Stimulated activated naive B cell treated with anti-CD40 and anti-IgM and Interleukin-4, amounts not matched to agents 10 μg/mL and 1 μg/mL and 100 μg/mL, for 72 hours (primary cell): ENCODE data around the gene SCML1.
"Not testable (repeated sequence)": the region's sequence is repeated elsewhere in the genome, so short reads cannot be mapped to it uniquely, and the experiment has no call there.

ENCODE experiments used
- ATAC-seq, 2 donors: fragments of 150-1000 bp; cut with Tn5 transposase; replicated peaks; 2 replicates each; pipeline ENCODE4 v1.10.0; 2021; ENCODE audit warnings: moderate library complexity in 1 of 2
- DNase-seq: peaks from one replicate; pipeline ENCODE4 v3.0.0; 2021
- H3K27ac Mint-ChIP-seq: one replicate; pipeline ENCODE4 v1.8.0; 2022; ENCODE audit warnings: mild to moderate bottlenecking, mixed read lengths
- H3K27me3 Mint-ChIP-seq, 2 donors: one replicate each; pipeline ENCODE4 v1.8.0; 2022; ENCODE audit warnings: mixed read lengths in 2 of 2
- H3K36me3 Mint-ChIP-seq, 2 donors: one replicate each; pipeline ENCODE4 v1.8.0; 2022; ENCODE audit warnings: mixed read lengths in 2 of 2, mild to moderate bottlenecking in 1 of 2
- H3K4me1 Mint-ChIP-seq, 2 donors: one replicate each; pipeline ENCODE4 v1.8.0; 2022; ENCODE audit warnings: mixed read lengths in 2 of 2, mild to moderate bottlenecking in 1 of 2
- H3K4me3 Mint-ChIP-seq, 2 donors: one replicate each; pipeline ENCODE4 v1.8.0; 2022; ENCODE audit warnings: mild to moderate bottlenecking in 2 of 2, mixed read lengths in 2 of 2, moderate library complexity in 1 of 2
- H3K9me3 Mint-ChIP-seq, 2 donors: one replicate each; pipeline ENCODE4 v1.8.0; 2022; ENCODE audit warnings: mixed read lengths in 2 of 2, mild to moderate bottlenecking in 1 of 2

Gene SCML1

GRCh38 chrX:17748684-17749083 is 11.4 kb downstream of the SCML1 start:
- no peak for ATAC-seq
- no peaks in the 10 kb centered on the region for H3K9me3 Mint-ChIP-seq

GRCh38 chrX:17750436-17750835 is 13.1 kb downstream of the SCML1 start:
- peaks cover 0 to 3% of the 10 kb centered on the region in 2 donors for H3K36me3 Mint-ChIP-seq
- H3K9me3 Mint-ChIP-seq, result no peaks in the 10 kb centered on the region
- no peak overlapping the region for H3K27ac Mint-ChIP-seq
- DNase-seq (no peak), ATAC-seq (no peak)
- no peak overlapping the region for H3K4me3 Mint-ChIP-seq
- peaks cover 0 to 11% of the 10 kb centered on the region in 2 donors for H3K27me3 Mint-ChIP-seq
- H3K4me1 Mint-ChIP-seq, result no peaks in the 10 kb centered on the region

More at GRCh38 chrX:17748684-17749083, 11.4 kb downstream of the SCML1 start:
- Mint-ChIP-seq H3K4me1 (no peaks in the 10 kb centered on the region), H3K27me3 (peaks cover 0 to 11% of the 10 kb centered on the region in 2 donors), H3K4me3 (no peak overlapping the region), H3K27ac (no peak overlapping the region), H3K36me3 (peaks cover 0 to 3% of the 10 kb centered on the region in 2 donors)
- no peak for DNase-seq

- ATAC-seq, result no peak
- Mint-ChIP-seq H3K27ac (no peak overlapping the region), H3K36me3 (no peaks in the 10 kb centered on the region), H3K27me3 (peaks cover 0 to 7% of the 10 kb centered on the region in 2 donors), H3K4me1 (peaks cover 0 to 2% of the 10 kb centered on the region in 2 donors), H3K4me3 (no peak overlapping the region), H3K9me3 (no peaks in the 10 kb centered on the region)
- no peak for DNase-seq
These were observed 21.1 kb downstream of the SCML1 start for GRCh38 chrX:17758382-17758781.

- no peak for ATAC-seq
- no peak for DNase-seq
- H3K4me1 Mint-ChIP-seq, result peaks cover 0 to 2% of the 10 kb centered on the region in 2 donors
- H3K27me3 Mint-ChIP-seq, result peaks cover 0 to 7% of the 10 kb centered on the region in 2 donors
- no peak overlapping the region for H3K4me3 Mint-ChIP-seq
- no peaks in the 10 kb centered on the region for H3K36me3 Mint-ChIP-seq
- H3K27ac Mint-ChIP-seq, result no peak overlapping the region
- H3K9me3 Mint-ChIP-seq, result no peaks in the 10 kb centered on the region
These were observed 22.7 kb downstream of the SCML1 start for GRCh38 chrX:17759990-17760389.

GRCh38 chrX:17767734-17768133 is 30.4 kb downstream of the SCML1 start:
- H3K27me3 Mint-ChIP-seq, result no peaks in the 10 kb centered on the region
- no peak overlapping the region for H3K27ac Mint-ChIP-seq
- no peak overlapping the region for H3K4me3 Mint-ChIP-seq
- DNase-seq, result no peak
- ATAC-seq, result no peak
- no peaks in the 10 kb centered on the region for H3K9me3 Mint-ChIP-seq
- H3K36me3 Mint-ChIP-seq, result no peaks in the 10 kb centered on the region
- no peaks in the 10 kb centered on the region for H3K4me1 Mint-ChIP-seq

GRCh38 chrX:17768997-17769396 is 31.7 kb downstream of the SCML1 start:
- H3K36me3 Mint-ChIP-seq, result no peaks in the 10 kb centered on the region
- no peak overlapping the region for H3K27ac Mint-ChIP-seq
- H3K9me3 Mint-ChIP-seq, result no peaks in the 10 kb centered on the region
- ATAC-seq, result no peak
- no peaks in the 10 kb centered on the region for H3K27me3 Mint-ChIP-seq
- H3K4me3 Mint-ChIP-seq, result no peak overlapping the region
- no peaks in the 10 kb centered on the region for H3K4me1 Mint-ChIP-seq
- DNase-seq, result no peak

GRCh38 chrX:17769701-17770269 is 32.5 kb downstream of the SCML1 start:
- Mint-ChIP-seq H3K4me1 (no peaks in the 10 kb centered on the region), H3K27ac (no peak overlapping the region), H3K36me3 (no peaks in the 10 kb centered on the region), H3K27me3 (no peaks in the 10 kb centered on the region), H3K9me3 (no peaks in the 10 kb centered on the region), H3K4me3 (no peak overlapping the region)
- ATAC-seq (no peak), DNase-seq (no peak)

- Mint-ChIP-seq H3K27ac (no peak overlapping the region), H3K4me1 (no peaks in the 10 kb centered on the region), H3K36me3 (no peaks in the 10 kb centered on the region), H3K27me3 (peaks cover 0 to 5% of the 10 kb centered on the region in 2 donors), H3K4me3 (no peak overlapping the region), H3K9me3 (no peaks in the 10 kb centered on the region)
- ATAC-seq, result no peak
- no peak for DNase-seq
These were observed 36.1 kb downstream of the SCML1 start for GRCh38 chrX:17773221-17773876.

- Mint-ChIP-seq H3K4me3 (no peak overlapping the region), H3K9me3 (no peaks in the 10 kb centered on the region), H3K36me3 (no peaks in the 10 kb centered on the region), H3K27me3 (peaks cover 0 to 5% of the 10 kb centered on the region in 2 donors), H3K4me1 (no peaks in the 10 kb centered on the region), H3K27ac (no peak overlapping the region)
- ATAC-seq (no peak), DNase-seq (no peak)
These were observed 36.8 kb downstream of the SCML1 start for GRCh38 chrX:17774053-17774452.

GRCh38 chrX:17778997-17779396 is 41.7 kb downstream of the SCML1 start:
- DNase-seq (no peak), ATAC-seq (no peak)
- H3K27ac Mint-ChIP-seq, result no peak overlapping the region
- H3K9me3 Mint-ChIP-seq, result peaks cover 4 to 5% of the 10 kb centered on the region in 2 donors
- no peaks in the 10 kb centered on the region for H3K36me3 Mint-ChIP-seq
- no peak overlapping the region for H3K4me3 Mint-ChIP-seq
- H3K27me3 Mint-ChIP-seq, result peaks cover 0 to 5% of the 10 kb centered on the region in 2 donors
- H3K4me1 Mint-ChIP-seq, result no peaks in the 10 kb centered on the region

- no peak overlapping the region for H3K27ac Mint-ChIP-seq
- H3K36me3 Mint-ChIP-seq, result no peaks in the 10 kb centered on the region
- DNase-seq (no peak), ATAC-seq (no peak)
- H3K9me3 Mint-ChIP-seq, result peaks cover 4 to 5% of the 10 kb centered on the region in 2 donors
- no peaks in the 10 kb centered on the region for H3K4me1 Mint-ChIP-seq
- H3K4me3 Mint-ChIP-seq, result no peak overlapping the region
- H3K27me3 Mint-ChIP-seq, result peaks cover 0 to 5% of the 10 kb centered on the region in 2 donors
These were observed 42.1 kb downstream of the SCML1 start for GRCh38 chrX:17779434-17779833.

- not testable (repeated sequence) for H3K36me3 Mint-ChIP-seq, ATAC-seq, H3K27ac Mint-ChIP-seq, H3K4me1 Mint-ChIP-seq, H3K9me3 Mint-ChIP-seq, DNase-seq, H3K4me3 Mint-ChIP-seq
- H3K27me3 Mint-ChIP-seq, result peaks cover 18 to 20% of the 10 kb centered on the region in 2 donors
These were observed 49.5 kb downstream of the SCML1 start for GRCh38 chrX:17786554-17787347.

- no peaks in the 10 kb centered on the region for H3K4me1 Mint-ChIP-seq
- H3K4me3 Mint-ChIP-seq, result no peak overlapping the region
- no peaks in the 10 kb centered on the region for H3K9me3 Mint-ChIP-seq
- H3K27ac Mint-ChIP-seq, result no peak overlapping the region
- peaks cover 19 to 22% of the 10 kb centered on the region in 2 donors for H3K27me3 Mint-ChIP-seq
- ATAC-seq (no peak), DNase-seq (no peak)
- no peaks in the 10 kb centered on the region for H3K36me3 Mint-ChIP-seq
These were observed 50.3 kb downstream of the SCML1 start for GRCh38 chrX:17787557-17787956.

- H3K9me3 Mint-ChIP-seq, result no peaks in the 10 kb centered on the region
- H3K27ac Mint-ChIP-seq, result no peak overlapping the region
- no peak overlapping the region for H3K4me3 Mint-ChIP-seq
- no peaks in the 10 kb centered on the region for H3K36me3 Mint-ChIP-seq
- H3K27me3 Mint-ChIP-seq, result peaks cover 19 to 22% of the 10 kb centered on the region in 2 donors
- ATAC-seq (peak; percentile 47 to 55), DNase-seq (no peak)
- H3K4me1 Mint-ChIP-seq, result no peaks in the 10 kb centered on the region
These were observed 51.1 kb downstream of the SCML1 start for GRCh38 chrX:17788439-17788838.
